Fibroblast of peridontal ligament (primary cell): Measurements from ENCODE around the gene ARHGEF17.
"Not testable (repeated sequence)": the region's sequence is repeated elsewhere in the genome, so short reads cannot be mapped to it uniquely, and the experiment has no call there.

Experiments used
- DNase-seq: peaks from one replicate; pipeline ENCODE4 v3.0.0-alpha.2; 2010; ENCODE audit errors: extremely low read depth

ARHGEF17 gene

GRCh38 chr11:73308003-73308960 is at the start of gene ARHGEF17:
Gene ARHGEF17 (plus strand): TSS chr11:73308276. CDS start chr11:73308639, 363 bp downstream.
- peak; percentile 78 for DNase-seq

GRCh38 chr11:73259406-73260126 is 48.5 kb upstream of the ARHGEF17 start:
- DNase-seq: no peak

GRCh38 chr11:73260127-73260457 is 48.0 kb upstream of the ARHGEF17 start:
- no peak for DNase-seq

- DNase-seq: no peak
Measured at GRCh38 chr11:73262851-73263495, 45.1 kb upstream of the ARHGEF17 start.

- no peak for DNase-seq
Measured at GRCh38 chr11:73263640-73264039, 44.4 kb upstream of the ARHGEF17 start.

- no peak for DNase-seq
Measured at GRCh38 chr11:73265278-73265810, 42.7 kb upstream of the ARHGEF17 start.

GRCh38 chr11:73265853-73266645 is 42.0 kb upstream of the ARHGEF17 start:
- DNase-seq: no peak

- DNase-seq: no peak
Measured at GRCh38 chr11:73266646-73267020, 41.4 kb upstream of the ARHGEF17 start.

- no peak for DNase-seq
Measured at GRCh38 chr11:73267122-73267846, 40.8 kb upstream of the ARHGEF17 start.

- no peak for DNase-seq
Measured at GRCh38 chr11:73267906-73268540, 40.1 kb upstream of the ARHGEF17 start.

- DNase-seq: no peak
Measured at GRCh38 chr11:73268671-73269271, 39.3 kb upstream of the ARHGEF17 start.

- DNase-seq: no peak
Measured at GRCh38 chr11:73269459-73270015, 38.5 kb upstream of the ARHGEF17 start.

- DNase-seq: no peak
Measured at GRCh38 chr11:73270016-73270854, 37.8 kb upstream of the ARHGEF17 start.

GRCh38 chr11:73270855-73271477 is 37.1 kb upstream of the ARHGEF17 start:
- no peak for DNase-seq

- DNase-seq: not testable (repeated sequence)
Measured at GRCh38 chr11:73271478-73271865, 36.6 kb upstream of the ARHGEF17 start.

GRCh38 chr11:73271936-73272679 is 36.0 kb upstream of the ARHGEF17 start, which contains the start of gene P2RY6:
Gene P2RY6 (plus strand): TSS chr11:73272338. CDS start chr11:73296519, 24,181 bp downstream.
- peak; percentile 47 for DNase-seq

- DNase-seq: no peak
Measured at GRCh38 chr11:73272680-73273038, 35.4 kb upstream of the ARHGEF17 start.
